ENCODE measurements around the gene S100A2.

DNA sequence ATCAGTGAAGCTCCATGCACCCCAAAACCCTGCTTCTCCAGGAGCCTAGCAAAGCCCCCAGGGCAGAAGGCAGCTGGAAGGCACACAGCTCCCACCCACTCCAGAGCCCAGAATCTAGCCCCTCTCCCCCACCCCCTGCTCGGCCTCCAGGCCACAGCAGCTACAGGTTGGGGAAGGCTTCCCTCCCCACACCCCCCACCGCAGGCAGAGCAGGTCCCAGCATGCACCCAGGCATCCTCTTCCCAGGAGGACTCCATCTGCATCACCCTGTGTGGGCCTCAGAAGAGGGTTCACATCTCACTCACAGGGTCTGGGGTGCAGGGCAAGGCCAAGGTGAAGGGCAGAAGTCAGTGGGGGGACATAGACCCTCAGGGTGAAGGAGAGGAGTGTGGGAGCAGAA is 49.8 kb upstream of the S100A2 start:
- TF ChIP-seq CTCF (conservative IDR thresholded peaks at IDR 0.05; ENCODE audit: low read depth, low read length) (no peak), EZH2 (IDR thresholded peaks at IDR 0.05; ENCODE audit: borderline replicate concordance, low read depth, low read length, poor library complexity, severe bottlenecking) (no peak)

Measured in A673 (cell line).